ENCODE results near the gene LIN7B. TPM values are rescaled to one million over a fixed set of nuclear protein-coding genes. Genes with fewer than 3 reads are reported as not detected.
A peak's percentile ranks its signal among the peaks of the same experiment; 100 is the strongest.
"Not testable (repeated sequence)": the region's sequence is repeated elsewhere in the genome, so short reads cannot be mapped to it uniquely, and the experiment has no call there.

The LIN7B gene
- total RNA-seq, 1 experiment from 2014 or later = 11.8 TPM

DNA sequence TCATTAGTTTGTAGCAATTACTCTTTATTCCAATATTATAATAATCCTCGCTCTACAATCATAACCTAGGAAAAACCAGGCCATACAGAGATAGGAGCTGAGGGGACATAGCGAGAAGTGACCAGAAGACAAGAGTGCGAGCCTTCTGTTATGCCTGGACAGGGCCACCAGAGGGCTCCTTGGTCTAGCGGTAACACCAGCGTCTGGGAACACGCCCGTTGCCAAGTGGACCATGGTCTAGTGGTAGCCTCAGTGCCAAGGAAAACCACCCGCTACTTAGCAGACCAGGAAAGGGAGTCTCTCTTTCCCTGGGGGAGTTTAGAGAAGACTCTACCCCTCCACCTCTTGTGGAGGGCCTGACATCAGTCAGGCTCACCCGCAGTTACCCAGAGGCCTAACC is 39.3 kb upstream of the LIN7B start:
- DNase-seq = peak; percentile 56 to 68
- H3K27me3 ChIP-seq (replicated peaks; ENCODE audit: control insufficient read depth, insufficient read depth, low read length); H3K27me3 Mint-ChIP-seq (ENCODE audit: insufficient read depth, unreplicated experiment); H3K9me3 ChIP-seq; H3K4me3 Mint-ChIP-seq (ENCODE audit: unreplicated experiment); H3K4me3 ChIP-seq (ENCODE audit: low read depth, low read length); H3K9me3 Mint-ChIP-seq (ENCODE audit: unreplicated experiment); BruUV-seq (replicated peaks); H3K36me3 ChIP-seq (ENCODE audit: control insufficient read depth, insufficient read depth, low read length); H3K27ac Mint-ChIP-seq (ENCODE audit: unreplicated experiment): not testable (repeated sequence)
- ChIA-PET POLR2A (interaction anchor here (1.3 kb wide), 1 partner anchor 10 kb away, joined by 7 read pairs; the partner anchor contains the start of gene NTF4), CTCF (interaction anchor here (0.7 to 1.8 kb wide), 7 partner anchors 10 to 267 kb away, joined by 3 to 16 read pairs (median 8); partner anchors contain the start of gene NTF4)
- TF ChIP-seq, protein P1, sequence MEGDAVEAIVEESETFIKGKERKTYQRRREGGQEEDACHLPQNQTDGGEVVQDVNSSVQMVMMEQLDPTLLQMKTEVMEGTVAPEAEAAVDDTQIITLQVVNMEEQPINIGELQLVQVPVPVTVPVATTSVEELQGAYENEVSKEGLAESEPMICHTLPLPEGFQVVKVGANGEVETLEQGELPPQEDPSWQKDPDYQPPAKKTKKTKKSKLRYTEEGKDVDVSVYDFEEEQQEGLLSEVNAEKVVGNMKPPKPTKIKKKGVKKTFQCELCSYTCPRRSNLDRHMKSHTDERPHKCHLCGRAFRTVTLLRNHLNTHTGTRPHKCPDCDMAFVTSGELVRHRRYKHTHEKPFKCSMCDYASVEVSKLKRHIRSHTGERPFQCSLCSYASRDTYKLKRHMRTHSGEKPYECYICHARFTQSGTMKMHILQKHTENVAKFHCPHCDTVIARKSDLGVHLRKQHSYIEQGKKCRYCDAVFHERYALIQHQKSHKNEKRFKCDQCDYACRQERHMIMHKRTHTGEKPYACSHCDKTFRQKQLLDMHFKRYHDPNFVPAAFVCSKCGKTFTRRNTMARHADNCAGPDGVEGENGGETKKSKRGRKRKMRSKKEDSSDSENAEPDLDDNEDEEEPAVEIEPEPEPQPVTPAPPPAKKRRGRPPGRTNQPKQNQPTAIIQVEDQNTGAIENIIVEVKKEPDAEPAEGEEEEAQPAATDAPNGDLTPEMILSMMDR (IDR thresholded peaks at IDR 0.05; ENCODE audit: insufficient read depth in 1 of 2, low read depth in 1 of 2, low read length in 1 of 2, severe bottlenecking in 1 of 2, unreplicated experiment in 1 of 2) = peak; percentile 37 to 59
- intact Hi-C loops (cut with micrococcal nuclease; ENCODE audit: unreplicated experiment) = loop anchor here (1.0 to 5.0 kb wide), 3 partner anchors 58 to 288 kb away; partner anchors contain the start of genes GYS1, LHB and RUVBL2
- peaks cover 11% of the 10 kb centered on the region for H3K4me1 ChIP-seq
- H3K36me3 Mint-ChIP-seq (ENCODE audit: insufficient read depth, unreplicated experiment) = peaks cover 15% of the 10 kb centered on the region
- peaks cover 15% of the 10 kb centered on the region for H3K4me1 Mint-ChIP-seq (ENCODE audit: low read depth, unreplicated experiment)

DNA sequence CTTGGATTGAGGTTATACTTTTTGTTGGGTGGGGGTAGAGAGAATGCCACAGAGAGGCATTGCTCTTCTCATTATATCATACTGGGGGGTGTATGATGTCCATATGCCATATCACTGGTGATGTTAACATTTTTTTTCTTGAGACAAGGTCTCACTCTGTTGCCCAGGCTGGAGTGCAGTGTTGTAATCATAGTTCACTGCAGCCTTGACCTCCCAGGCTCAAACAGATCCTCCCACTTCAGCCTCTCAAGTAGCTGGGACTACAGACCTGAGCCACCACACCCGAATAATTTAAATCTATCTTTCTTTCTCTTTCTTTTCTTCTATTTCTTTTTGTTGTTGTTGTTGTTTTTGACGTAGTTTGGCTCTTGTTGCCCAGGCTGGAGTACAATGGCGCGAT is 33.8 kb upstream of the LIN7B start:
- POLR2A ChIA-PET = no interaction called here
- no peak overlapping the region for H3K4me3 Mint-ChIP-seq (ENCODE audit: unreplicated experiment)
- no peaks in the 10 kb centered on the region for H3K27me3 Mint-ChIP-seq (ENCODE audit: insufficient read depth, unreplicated experiment)

DNA sequence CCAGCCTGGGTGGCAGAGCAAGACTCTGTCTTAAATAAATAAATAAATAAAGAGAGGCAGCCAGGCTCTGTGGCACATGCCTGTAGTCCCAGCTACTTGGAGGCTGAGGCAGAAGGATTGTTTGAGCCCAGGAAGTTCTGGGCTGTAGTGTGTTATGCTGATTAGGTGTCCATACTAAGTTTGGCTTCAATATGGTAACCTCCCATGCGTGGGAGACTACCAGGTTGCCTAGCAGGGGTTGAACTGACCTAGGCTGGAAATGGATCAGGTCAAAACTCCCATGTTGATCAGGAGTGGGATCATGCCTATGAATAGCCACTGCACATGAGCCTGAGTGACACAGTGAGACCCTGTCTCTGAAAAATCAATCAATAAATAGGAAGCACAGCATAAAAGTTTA is 32.9 kb upstream of the LIN7B start:
- peaks cover 18% of the 10 kb centered on the region for H3K36me3 Mint-ChIP-seq (ENCODE audit: insufficient read depth, unreplicated experiment)
- H3K27me3 ChIP-seq (replicated peaks; ENCODE audit: control insufficient read depth, insufficient read depth, low read length) = no peaks in the 10 kb centered on the region
- no peaks in the 10 kb centered on the region for H3K9me3 ChIP-seq
- BruUV-seq (replicated peaks) = no TSS peak
- TF ChIP-seq, protein P1 (IDR thresholded peaks at IDR 0.05; ENCODE audit: insufficient read depth in 1 of 2, low read depth in 1 of 2, low read length in 1 of 2, severe bottlenecking in 1 of 2, unreplicated experiment in 1 of 2) = no peak
- H3K27me3 Mint-ChIP-seq (ENCODE audit: insufficient read depth, unreplicated experiment) = no peaks in the 10 kb centered on the region
- no peak for DNase-seq
- no peak overlapping the region for H3K27ac Mint-ChIP-seq (ENCODE audit: unreplicated experiment)
- H3K4me3 Mint-ChIP-seq (ENCODE audit: unreplicated experiment) = no peak overlapping the region
- H3K4me1 ChIP-seq = 0 out of 2 replicates have a peak, but pooled peaks cover 5% of the 10 kb centered on the region
- no peak overlapping the region for H3K4me3 ChIP-seq (ENCODE audit: low read depth, low read length)
- peaks cover 10% of the 10 kb centered on the region for H3K4me1 Mint-ChIP-seq (ENCODE audit: low read depth, unreplicated experiment)
- H3K36me3 ChIP-seq (ENCODE audit: control insufficient read depth, insufficient read depth, low read length) = no peaks in the 10 kb centered on the region
- ChIA-PET CTCF (no interaction called here), POLR2A (no interaction called here)
- H3K9me3 Mint-ChIP-seq (ENCODE audit: unreplicated experiment) = no peaks in the 10 kb centered on the region
- intact Hi-C loops (cut with micrococcal nuclease; ENCODE audit: unreplicated experiment) = no loop called here

More for the DNA sequence above, 33.8 kb upstream of the LIN7B start:
- Mint-ChIP-seq H3K36me3 (ENCODE audit: insufficient read depth, unreplicated experiment) (peaks cover 9% of the 10 kb centered on the region), H3K4me1 (ENCODE audit: low read depth, unreplicated experiment) (peaks cover 10% of the 10 kb centered on the region), H3K27ac (ENCODE audit: unreplicated experiment) (no peak overlapping the region), H3K9me3 (ENCODE audit: unreplicated experiment) (no peaks in the 10 kb centered on the region)
- intact Hi-C loops (cut with micrococcal nuclease; ENCODE audit: unreplicated experiment) = no loop called here
- Histone ChIP-seq H3K36me3 (ENCODE audit: control insufficient read depth, insufficient read depth, low read length) (no peaks in the 10 kb centered on the region), H3K4me1 (0 out of 2 replicates have a peak, but pooled peaks cover 5% of the 10 kb centered on the region), H3K4me3 (ENCODE audit: low read depth, low read length) (no peak overlapping the region), H3K9me3 (no peaks in the 10 kb centered on the region), H3K27me3 (replicated peaks; ENCODE audit: control insufficient read depth, insufficient read depth, low read length) (no peaks in the 10 kb centered on the region)
- DNase-seq = no peak
- TF ChIP-seq, protein P1 (IDR thresholded peaks at IDR 0.05; ENCODE audit: insufficient read depth in 1 of 2, low read depth in 1 of 2, low read length in 1 of 2, severe bottlenecking in 1 of 2, unreplicated experiment in 1 of 2) = no peak
- no TSS peak for BruUV-seq (replicated peaks)
- CTCF ChIA-PET = no interaction called here
